ENCODE measurements around the gene PHF12.
"Not testable (repeated sequence)": the region's sequence is repeated elsewhere in the genome, so short reads cannot be mapped to it uniquely, and the experiment has no call there.

The PHF12 gene

DNA sequence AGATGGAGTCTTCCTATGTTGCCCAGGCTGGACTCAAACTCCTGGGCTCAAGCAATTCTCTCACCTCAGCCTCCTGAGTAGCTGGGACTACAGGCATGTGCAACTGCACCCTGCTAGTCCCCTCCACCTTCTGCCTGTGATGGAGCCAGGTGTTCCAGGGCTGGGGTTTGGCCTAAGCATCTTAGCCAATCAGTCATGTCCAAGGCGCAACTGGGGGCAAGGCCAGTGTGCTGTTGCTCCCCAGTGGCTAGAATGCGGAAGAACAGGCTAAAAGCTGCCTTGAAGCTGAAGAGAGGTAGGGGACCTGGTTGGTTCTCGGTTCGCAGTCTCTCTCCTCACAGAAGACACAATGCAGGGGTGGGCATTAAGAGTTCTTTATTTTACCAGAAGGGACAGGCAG lies 72.3 kb downstream of the PHF12 start:
- ATAC-seq = peak; percentile 89
- TF ChIP-seq RARB (CRISPR knock-in tag; IDR thresholded peaks at IDR 0.05) = no peak
- no peak for TF ChIP-seq ZC3H10 (CRISPR knock-in tag; IDR thresholded peaks at IDR 0.05)
- TF ChIP-seq ZFP3 (CRISPR knock-in tag; IDR thresholded peaks at IDR 0.05) = no peak
- TF ChIP-seq, protein P1, sequence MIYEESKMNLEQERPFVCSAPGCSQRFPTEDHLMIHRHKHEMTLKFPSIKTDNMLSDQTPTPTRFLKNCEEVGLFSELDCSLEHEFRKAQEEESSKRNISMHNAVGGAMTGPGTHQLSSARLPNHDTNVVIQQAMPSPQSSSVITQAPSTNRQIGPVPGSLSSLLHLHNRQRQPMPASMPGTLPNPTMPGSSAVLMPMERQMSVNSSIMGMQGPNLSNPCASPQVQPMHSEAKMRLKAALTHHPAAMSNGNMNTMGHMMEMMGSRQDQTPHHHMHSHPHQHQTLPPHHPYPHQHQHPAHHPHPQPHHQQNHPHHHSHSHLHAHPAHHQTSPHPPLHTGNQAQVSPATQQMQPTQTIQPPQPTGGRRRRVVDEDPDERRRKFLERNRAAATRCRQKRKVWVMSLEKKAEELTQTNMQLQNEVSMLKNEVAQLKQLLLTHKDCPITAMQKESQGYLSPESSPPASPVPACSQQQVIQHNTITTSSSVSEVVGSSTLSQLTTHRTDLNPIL (CRISPR knock-in tag; IDR thresholded peaks at IDR 0.05; ENCODE audit: low read depth) = no peak
- TF ChIP-seq ESRRG (CRISPR knock-in tag; IDR thresholded peaks at IDR 0.05) = no peak
- TF ChIP-seq GLIS3 (CRISPR knock-in tag; IDR thresholded peaks at IDR 0.05) = no peak
- TF ChIP-seq OSR1 (CRISPR knock-in tag; IDR thresholded peaks at IDR 0.05) = no peak
- no peak for TF ChIP-seq BACH2 (CRISPR knock-in tag; IDR thresholded peaks at IDR 0.05; ENCODE audit: borderline replicate concordance)
- TF ChIP-seq SNAI2 (CRISPR knock-in tag; IDR thresholded peaks at IDR 0.05) = no peak

DNA sequence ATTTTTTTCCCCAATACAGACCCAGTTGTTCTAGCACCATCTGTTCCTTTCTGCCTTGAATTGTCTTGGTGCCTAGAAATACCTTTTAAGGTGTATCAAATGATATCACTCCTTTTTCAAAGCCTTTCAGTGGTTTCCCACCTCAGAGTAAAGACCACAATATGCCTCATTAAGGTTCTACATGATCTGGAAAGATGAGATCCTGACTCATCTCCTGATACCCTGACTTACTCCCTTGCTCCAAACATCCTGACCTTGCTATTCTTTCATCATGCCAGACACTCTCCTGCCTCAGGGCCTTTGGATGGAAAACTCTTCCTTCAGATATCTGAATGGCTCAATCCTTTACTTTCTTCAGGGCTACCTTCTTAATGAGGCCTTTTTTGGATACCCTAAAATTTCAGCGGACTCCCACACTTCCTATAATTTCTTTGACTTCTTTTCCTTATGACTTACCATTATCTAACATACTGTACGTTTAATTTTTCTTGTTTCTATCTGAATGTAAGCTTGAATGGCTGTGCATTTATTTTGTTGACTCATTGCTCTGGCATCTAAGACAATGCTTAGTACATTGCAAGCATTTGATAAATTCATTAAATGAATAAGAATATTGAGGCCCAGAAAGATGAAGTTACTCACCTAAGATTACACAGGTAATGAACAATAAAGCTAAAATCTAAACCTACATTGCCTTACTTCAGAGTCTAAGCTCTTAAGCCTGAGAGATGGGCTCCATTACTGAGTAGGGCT lies 73.0 kb downstream of the PHF12 start:
- ATAC-seq = no peak
- no peak for TF ChIP-seq ESRRG (CRISPR knock-in tag; IDR thresholded peaks at IDR 0.05)
- TF ChIP-seq TOX (CRISPR knock-in tag; IDR thresholded peaks at IDR 0.05; ENCODE audit: borderline replicate concordance) = no peak

DNA sequence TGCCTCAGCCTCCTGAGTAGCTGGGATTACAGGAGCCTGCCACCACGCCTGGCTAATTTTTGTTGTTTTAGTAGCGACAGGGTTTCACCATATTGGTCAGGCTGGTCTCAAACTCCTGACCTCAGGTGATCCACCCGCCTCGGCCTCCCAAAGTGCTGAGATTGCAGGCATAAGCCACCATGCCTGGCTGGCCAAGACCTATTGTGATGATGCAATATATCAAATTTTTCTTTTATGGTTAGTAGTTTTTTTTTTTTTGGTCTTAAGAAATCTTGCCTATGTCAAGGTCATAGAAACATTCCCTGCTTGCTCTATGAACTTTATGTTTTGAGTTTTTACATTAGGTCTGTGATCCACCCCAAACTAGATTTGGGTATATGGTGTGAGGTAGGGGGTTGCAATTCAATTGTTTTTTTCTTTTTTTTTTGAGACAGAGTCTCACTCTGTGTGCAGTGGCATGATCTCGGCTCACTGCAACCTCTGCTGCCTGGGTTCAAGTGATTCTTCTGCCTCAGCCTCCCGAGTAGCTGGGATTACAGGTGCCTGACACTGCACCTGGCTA lies 74.1 kb downstream of the PHF12 start:
- not testable (repeated sequence) for ATAC-seq

DNA sequence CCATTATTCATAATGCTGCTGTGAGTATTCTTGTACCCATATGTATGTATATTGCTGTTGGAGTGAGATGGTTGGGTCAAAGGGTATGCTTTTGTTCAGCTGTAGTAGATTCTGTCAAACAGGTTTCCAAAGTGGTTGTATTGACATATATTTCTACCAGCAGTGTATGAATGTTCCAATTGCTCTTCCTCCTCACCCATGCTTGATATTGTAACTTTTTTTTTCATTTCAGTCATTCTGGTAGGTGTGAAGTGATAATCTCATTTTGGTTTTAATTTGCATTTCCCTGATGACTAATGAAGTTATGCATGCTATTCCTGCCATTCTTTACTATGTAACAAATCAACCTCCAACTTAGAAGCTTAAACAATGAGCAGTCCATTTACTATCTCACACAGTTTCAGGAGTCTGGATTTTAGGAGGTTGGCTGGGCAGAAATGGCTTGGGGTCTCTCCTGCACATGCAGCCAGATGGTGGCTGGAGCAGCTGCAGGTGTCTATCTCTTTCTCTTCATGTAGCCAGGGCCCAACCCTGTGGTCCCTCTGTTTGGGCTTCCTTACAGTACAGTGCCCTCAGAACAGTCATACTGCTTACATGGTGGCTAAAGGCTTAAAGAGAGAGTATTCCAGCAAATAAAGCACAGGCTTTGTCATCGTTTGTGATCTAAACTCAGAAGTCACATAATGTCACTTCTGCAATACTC lies 75.3 kb downstream of the PHF12 start:
- TF ChIP-seq ESRRG (CRISPR knock-in tag; IDR thresholded peaks at IDR 0.05) (no peak), PPARA (CRISPR knock-in tag; IDR thresholded peaks at IDR 0.05; ENCODE audit: borderline replicate concordance) (no peak), CSDC2 (CRISPR knock-in tag; IDR thresholded peaks at IDR 0.05) (no peak), ZFP30 (CRISPR knock-in tag; IDR thresholded peaks at IDR 0.05) (no peak), TOX (CRISPR knock-in tag; IDR thresholded peaks at IDR 0.05; ENCODE audit: borderline replicate concordance) (no peak), ZC3H10 (CRISPR knock-in tag; IDR thresholded peaks at IDR 0.05) (no peak), SNAI2 (CRISPR knock-in tag; IDR thresholded peaks at IDR 0.05) (no peak), ARNTL (CRISPR knock-in tag; IDR thresholded peaks at IDR 0.05; ENCODE audit: borderline replicate concordance, low read depth) (no peak), ZNF70 (CRISPR knock-in tag; IDR thresholded peaks at IDR 0.05) (no peak)
- TF ChIP-seq, protein P2, sequence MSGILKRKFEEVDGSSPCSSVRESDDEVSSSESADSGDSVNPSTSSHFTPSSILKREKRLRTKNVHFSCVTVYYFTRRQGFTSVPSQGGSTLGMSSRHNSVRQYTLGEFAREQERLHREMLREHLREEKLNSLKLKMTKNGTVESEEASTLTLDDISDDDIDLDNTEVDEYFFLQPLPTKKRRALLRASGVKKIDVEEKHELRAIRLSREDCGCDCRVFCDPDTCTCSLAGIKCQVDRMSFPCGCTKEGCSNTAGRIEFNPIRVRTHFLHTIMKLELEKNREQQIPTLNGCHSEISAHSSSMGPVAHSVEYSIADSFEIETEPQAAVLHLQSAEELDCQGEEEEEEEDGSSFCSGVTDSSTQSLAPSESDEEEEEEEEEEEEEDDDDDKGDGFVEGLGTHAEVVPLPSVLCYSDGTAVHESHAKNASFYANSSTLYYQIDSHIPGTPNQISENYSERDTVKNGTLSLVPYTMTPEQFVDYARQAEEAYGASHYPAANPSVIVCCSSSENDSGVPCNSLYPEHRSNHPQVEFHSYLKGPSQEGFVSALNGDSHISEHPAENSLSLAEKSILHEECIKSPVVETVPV (CRISPR knock-in tag; IDR thresholded peaks at IDR 0.05) = no peak
- ATAC-seq = no peak

DNA sequence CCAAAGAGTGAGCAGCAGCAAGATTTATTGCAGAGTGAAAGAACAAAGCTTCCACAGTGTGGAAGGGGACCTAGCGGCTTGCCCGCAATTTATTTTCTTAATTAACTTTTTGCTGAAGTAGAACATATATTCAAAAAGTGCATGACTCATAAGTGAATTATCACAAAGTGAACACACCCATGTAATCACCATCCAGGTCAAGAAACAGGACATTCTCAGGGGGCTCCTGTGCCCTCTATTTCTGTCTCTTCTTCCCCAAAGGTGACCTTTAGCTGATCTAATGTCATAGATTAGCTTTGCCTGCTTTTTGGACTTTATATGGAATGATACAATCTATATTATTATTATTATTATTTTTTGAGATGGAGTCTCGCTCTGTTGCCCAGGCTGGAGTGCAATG lies 76.6 kb downstream of the PHF12 start:
- TF ChIP-seq ZNF70 (CRISPR knock-in tag; IDR thresholded peaks at IDR 0.05) (no peak), BACH2 (CRISPR knock-in tag; IDR thresholded peaks at IDR 0.05; ENCODE audit: borderline replicate concordance) (no peak), PPARA (CRISPR knock-in tag; IDR thresholded peaks at IDR 0.05; ENCODE audit: borderline replicate concordance) (no peak), ESRRG (CRISPR knock-in tag; IDR thresholded peaks at IDR 0.05) (no peak)
- TF ChIP-seq, protein P1 (CRISPR knock-in tag; IDR thresholded peaks at IDR 0.05; ENCODE audit: low read depth) = no peak
- TF ChIP-seq, protein P3, sequence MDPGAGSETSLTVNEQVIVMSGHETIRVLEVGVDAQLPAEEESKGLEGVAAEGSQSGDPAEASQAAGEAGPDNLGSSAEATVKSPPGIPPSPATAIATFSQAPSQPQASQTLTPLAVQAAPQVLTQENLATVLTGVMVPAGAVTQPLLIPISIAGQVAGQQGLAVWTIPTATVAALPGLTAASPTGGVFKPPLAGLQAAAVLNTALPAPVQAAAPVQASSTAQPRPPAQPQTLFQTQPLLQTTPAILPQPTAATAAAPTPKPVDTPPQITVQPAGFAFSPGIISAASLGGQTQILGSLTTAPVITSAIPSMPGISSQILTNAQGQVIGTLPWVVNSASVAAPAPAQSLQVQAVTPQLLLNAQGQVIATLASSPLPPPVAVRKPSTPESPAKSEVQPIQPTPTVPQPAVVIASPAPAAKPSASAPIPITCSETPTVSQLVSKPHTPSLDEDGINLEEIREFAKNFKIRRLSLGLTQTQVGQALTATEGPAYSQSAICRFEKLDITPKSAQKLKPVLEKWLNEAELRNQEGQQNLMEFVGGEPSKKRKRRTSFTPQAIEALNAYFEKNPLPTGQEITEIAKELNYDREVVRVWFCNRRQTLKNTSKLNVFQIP (CRISPR knock-in tag; IDR thresholded peaks at IDR 0.05; ENCODE audit: borderline replicate concordance, low read depth) = no peak
- TF ChIP-seq, protein P4, sequence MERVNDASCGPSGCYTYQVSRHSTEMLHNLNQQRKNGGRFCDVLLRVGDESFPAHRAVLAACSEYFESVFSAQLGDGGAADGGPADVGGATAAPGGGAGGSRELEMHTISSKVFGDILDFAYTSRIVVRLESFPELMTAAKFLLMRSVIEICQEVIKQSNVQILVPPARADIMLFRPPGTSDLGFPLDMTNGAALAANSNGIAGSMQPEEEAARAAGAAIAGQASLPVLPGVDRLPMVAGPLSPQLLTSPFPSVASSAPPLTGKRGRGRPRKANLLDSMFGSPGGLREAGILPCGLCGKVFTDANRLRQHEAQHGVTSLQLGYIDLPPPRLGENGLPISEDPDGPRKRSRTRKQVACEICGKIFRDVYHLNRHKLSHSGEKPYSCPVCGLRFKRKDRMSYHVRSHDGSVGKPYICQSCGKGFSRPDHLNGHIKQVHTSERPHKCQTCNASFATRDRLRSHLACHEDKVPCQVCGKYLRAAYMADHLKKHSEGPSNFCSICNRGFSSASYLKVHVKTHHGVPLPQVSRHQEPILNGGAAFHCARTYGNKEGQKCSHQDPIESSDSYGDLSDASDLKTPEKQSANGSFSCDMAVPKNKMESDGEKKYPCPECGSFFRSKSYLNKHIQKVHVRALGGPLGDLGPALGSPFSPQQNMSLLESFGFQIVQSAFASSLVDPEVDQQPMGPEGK (CRISPR knock-in tag; IDR thresholded peaks at IDR 0.05; ENCODE audit: borderline replicate concordance) = no peak
- no peak for ATAC-seq
